GM20431 (cell line): ENCODE results near the gene PAK2.
"Not testable (repeated sequence)": the region's sequence is repeated elsewhere in the genome, so short reads cannot be mapped to it uniquely, and the experiment has no call there.

ENCODE experiments used
- in situ Hi-C: fragments of 300-500 bp; cut with MseI, MboI; formaldehyde crosslinking; loops from one replicate; pipeline ENCODE4 v1.15.0; 2020; ENCODE audit warnings: low sequenced_read_pairs; ENCODE audit not compliant: unreplicated experiment

The PAK2 gene

GRCh38 chr3:196735751-196736150, 3.9 kb upstream of the PAK2 start:
- in situ Hi-C loops: no loop called here

DNA sequence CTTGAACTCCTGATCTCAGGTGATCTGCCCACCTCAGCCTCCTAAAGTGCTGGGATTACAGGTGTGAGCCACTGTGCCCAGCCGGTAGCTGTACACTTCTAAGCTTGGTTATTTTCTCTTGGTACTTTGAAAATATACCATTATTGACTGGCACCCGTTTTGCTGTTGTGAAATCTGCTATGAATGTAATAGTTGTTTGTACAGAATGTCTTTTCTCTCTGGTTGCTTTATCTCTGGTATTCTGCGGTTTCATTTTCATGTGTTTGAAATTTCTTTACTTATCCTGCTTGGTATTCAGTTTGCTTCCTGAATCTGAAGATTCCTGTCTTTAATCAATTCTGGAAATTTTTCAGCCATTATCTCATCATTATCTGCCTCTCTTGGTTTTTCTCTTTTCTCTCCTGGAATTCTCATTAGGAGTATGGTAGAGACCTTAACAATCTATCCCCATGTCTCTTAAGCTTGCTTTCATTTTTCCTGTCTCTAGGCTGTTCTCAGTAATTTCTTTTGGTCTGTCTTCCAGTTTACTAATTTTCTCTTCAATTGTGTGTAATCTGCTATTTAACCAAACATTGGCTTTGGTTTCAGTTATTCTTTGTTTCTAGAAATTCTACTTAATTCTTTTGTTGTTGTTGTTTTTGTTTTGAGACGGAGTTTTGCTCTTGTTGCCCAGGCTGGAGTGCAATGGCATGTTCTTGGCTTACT, 2.8 kb upstream of the PAK2 start:
- in situ Hi-C loops: no loop called here

DNA sequence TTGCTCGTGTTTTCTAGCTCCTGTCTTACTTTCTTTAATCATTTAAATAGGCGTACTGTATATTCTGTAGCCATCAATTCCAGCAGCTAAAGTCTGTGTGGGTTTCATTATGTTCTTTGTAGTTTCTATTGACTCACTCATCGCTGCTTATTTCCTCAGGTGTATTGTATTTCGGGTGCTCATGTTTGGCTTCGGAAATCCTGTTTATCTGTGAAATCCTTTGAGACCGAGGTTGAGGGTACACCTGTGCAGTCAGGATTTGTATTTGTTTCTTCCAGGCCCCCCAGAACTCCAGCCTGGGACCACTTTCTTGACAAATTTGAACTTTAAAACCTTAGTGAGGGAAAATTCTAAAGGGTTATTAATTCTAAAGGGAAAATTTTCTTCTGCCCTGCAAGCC, 2.0 kb upstream of the PAK2 start:
- in situ Hi-C loops: no loop called here

DNA sequence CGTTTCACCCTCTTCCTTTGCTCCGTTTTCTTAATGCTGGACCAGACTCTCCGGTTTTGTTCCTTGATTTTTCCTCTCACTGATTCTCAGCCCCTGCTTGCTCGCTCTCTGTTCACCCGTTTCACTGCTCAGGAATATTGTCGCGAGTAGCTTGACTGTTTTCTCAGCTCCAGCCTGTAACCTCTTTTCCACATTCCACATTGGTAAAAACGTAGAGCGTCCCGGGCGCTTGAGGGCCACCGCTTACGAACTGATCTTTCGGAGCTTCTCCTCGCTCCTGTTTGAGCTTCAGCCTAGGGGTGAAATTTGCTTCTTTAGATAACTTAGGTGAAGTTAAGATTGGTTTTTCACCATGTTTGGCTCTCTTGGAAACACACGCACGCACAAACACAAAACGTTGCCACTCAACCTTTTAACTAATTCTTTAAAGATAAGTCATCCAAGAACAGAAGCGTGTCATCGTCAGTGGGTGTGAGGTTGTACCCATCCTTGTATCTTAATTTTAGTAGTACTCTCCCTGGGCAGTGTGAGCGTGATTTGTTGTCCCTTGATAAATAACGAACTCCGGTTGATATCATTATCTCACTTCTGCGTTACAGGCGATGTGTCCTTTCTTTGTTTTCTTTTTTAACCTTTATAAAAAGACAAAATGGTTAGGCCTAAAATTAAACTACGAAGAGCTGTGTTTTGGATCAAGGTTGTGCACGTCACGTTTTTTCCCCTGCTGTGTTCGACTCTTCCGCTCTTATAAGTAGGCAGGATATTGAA, 1.0 kb downstream of the PAK2 start:
- in situ Hi-C loops: no loop called here

DNA sequence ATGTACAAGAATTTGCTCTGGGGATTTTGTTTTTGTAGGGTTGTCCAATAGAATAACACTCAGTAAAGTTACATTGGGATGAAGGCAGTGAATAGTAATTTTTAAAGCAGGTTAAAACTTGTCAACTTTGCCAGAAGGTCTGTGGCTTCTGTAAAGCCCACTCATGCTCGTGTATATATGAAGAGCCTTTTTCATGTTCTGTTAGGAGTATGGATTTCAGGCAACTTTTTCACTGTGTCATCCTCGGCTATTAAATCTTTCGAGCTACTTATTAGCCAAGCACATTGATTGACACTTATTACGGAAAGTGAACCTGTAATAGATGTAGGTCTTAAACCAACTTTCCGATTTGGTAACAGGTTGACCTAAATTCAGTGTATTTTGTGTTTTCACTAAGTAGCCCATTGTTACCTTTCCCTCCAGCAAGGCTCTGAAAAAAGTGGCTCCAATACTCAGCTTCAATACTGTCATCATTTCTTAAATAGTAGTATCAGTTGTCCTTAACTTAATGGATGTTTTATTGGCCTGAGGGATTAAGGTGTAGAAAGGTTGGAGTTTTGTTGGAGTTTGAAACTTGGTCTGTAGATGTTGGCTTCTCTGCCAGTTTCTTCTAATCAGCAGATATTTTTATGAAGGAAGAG, 1.7 kb downstream of the PAK2 start:
- in situ Hi-C loops: no loop called here

GRCh38 chr3:196743569-196743968, 3.9 kb downstream of the PAK2 start:
- in situ Hi-C loops: not testable (repeated sequence)

- in situ Hi-C loops: no loop called here
Measured at GRCh38 chr3:196749125-196749524, 9.5 kb downstream of the PAK2 start.

DNA sequence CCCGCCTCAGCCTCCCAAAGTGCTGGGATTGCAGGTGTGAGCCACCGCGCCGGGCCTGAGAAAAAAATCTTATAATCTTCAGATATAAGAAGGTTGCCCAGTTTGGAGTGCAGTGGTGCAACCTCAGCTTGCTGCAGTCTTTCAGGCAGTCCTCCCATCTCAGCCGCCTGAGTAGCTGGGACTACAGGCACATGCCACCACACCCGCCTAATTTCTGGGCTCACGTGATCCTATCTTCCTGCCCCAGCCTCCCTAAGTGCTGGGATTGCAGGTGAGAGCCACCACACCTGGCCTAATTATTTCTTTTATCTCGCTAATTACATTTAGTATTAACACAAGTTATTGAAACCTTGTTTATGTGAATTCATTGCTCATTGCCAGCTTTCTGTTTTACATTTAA, 13.5 kb downstream of the PAK2 start:
- in situ Hi-C loops: no loop called here

- in situ Hi-C loops: no loop called here
Measured at GRCh38 chr3:196754091-196754981, 14.7 kb downstream of the PAK2 start.

DNA sequence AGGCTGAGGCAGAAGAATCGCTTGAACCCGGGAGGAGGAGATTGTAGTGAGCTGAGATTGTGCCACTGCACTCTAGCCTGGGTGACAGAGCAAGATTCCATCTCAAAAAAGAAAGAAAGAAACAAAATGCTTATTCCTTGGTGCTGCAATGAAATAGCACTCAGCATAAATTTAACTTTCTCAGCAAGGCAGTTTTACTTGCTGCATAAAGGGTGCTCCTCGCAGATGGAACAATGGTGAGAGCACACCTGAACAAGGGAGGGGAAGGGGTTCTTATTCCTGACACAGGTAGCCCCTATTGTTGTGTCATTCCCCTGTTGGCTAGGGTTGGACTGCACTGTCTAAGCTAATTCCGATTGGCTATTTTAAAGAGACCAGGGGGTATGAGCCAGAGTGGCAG, 17.1 kb downstream of the PAK2 start:
- in situ Hi-C loops: no loop called here

DNA sequence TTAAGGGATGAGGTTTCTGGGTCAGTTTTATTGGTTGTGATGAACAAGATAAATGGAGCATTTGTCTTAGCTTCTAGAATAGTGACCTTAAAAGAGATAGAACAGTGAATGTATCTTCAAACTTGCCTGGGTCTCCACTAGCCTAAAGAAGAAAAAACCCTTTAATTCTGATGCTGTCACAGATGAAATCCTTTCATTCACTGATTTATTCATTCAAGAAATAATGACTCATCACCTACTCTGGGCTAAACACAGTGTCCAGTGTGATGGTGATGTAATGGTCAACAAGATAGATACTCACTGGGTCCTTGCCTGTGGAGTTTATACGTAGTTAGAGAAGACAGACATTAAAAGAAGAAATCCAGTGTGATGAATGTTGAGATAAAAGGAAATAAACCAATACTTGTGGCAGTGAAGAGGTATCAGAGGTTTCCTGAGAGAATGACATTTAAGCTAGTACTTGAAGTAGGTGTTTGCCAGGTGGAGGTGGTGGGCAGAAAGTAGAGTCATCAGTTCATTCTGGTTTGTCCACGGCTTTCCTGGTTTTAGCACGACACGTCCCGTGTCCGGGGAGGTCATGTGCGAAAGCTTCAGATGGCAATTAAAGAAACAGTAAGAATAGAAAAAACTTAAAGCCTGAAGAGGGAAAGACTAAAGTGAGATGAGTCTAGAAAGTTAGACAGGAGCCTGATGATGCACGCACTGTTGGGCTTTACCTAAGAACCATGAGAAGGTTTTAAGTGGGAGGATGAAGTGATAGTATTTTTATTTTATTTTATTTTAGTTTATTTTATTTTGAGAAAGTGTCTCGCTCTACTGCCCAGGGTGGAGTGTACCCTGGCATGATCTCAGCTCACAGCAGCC, 18.5 kb downstream of the PAK2 start:
- in situ Hi-C loops: no loop called here

DNA sequence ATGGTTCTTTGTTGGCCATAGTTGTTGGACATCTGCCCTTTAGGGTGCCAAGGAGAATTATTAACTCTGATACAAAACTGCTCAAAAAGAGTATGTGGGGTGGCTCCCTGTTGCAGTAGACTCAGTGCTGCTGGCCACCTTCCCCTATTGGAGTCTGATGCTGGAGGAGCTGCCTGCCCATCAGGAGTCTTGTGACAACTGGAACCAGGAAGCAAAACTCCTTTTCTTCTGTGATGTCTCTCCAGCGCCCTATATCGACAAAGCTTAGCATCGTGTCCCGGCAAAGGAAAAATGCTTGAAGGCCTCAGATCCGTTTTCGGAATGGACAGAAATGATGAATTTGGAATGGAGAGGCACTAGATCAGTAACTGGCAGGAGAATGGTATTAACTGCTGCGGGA, 23.5 kb downstream of the PAK2 start:
- in situ Hi-C loops: no loop called here

DNA sequence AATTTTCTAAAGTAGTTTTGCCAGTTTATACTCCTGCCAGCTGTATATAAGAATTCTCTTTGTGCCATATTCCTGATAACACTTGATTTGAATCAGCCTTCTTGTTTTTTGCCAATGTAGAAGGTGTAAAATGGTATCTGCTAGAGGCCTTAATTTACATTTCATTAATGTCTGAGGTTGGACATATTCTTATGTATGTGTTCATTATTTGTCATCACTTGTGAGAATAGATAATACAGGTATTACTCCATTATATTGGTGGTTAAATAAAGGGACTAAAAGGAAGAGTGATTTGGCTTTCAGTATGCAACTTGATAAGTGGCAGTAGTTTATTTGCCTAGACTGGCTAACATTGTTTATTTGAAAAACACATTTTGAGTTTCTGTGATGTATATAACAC, 25.8 kb downstream of the PAK2 start:
- in situ Hi-C loops: no loop called here

DNA sequence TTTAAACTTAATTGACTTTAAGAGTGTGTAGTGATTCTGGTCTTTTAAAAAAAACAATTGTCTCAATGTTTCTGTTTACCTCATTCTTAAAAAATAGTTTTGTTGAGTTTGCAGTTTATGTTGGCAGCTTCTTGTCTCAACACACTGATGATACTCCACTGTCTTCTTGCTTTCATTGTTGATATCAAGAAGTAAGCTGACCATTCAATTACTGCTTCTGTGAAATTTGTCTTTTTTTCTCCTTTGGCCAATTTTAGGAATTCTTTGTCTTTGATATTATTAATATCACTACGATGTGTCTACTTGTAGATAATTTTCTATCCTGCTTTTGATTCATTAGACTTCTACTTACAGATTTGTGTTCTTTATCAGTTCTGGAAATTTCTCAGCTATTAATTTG, 31.4 kb downstream of the PAK2 start:
- in situ Hi-C loops: no loop called here

- in situ Hi-C loops: no loop called here
Measured at GRCh38 chr3:196772102-196772501, 32.4 kb downstream of the PAK2 start.

DNA sequence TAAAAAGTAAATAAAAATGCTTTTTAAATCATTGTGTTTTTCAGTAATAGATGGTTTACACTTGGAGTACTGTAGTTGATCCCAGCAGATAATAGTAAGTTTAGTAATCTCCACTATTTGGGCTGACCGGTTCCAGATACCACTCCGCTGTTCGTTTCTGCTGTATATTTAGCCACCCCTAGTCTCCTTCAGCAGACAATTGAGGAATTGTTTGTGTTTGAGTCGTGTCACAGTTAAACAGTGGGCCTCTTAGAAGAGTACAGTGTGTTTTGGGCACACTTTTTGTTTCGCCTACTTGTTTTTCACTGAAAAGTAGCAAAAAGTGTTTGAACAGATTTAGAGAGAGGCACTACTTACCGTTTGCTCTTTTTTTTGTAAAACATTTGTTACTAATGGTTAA, 33.2 kb downstream of the PAK2 start:
- in situ Hi-C loops: no loop called here

- in situ Hi-C loops: no loop called here
Measured at GRCh38 chr3:196774191-196774820, 34.6 kb downstream of the PAK2 start.

DNA sequence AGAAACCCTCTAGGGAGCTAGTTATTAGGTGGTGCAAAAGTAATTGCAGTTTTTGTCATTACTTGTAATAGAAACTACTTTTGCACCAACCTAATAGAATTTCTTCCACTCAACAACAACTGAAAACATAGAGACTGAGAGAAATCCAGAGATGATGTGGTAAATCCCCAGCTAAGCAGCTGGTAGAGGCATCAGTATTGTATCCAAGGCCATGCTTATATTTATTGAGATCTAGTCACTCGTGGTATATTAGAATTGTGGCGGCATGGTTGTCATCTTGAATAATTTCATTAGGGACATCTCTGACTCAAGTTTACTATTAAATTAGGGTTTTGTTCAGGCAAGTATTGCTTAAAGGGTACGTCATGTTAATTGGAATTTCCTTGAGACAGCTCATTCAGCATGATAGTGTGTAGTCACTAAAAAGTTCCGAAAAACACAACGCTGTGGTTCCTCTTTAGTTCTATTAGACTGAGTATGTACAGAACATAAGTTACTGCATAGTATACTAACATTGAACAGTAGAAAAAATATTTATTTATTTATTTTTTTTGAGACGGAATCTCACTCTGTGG, 35.3 kb downstream of the PAK2 start:
- in situ Hi-C loops: no loop called here

GRCh38 chr3:196775938-196776337, 36.3 kb downstream of the PAK2 start:
- in situ Hi-C loops: no loop called here
